ENCODE results near the gene AGBL1.
A peak's percentile ranks its signal among the peaks of the same experiment; 100 is the strongest.

The AGBL1 gene

GRCh38 chr15:86657305-86657704 is 577.6 kb downstream of the AGBL1 start:
- no peak for DNase-seq

GRCh38 chr15:86659724-86660411 is 580.2 kb downstream of the AGBL1 start:
- DNase-seq = no peak

- DNase-seq = no peak
Measured at GRCh38 chr15:86661580-86661979, 581.9 kb downstream of the AGBL1 start.

GRCh38 chr15:86663304-86663703 is 583.6 kb downstream of the AGBL1 start:
- peak; percentile 79 for DNase-seq

GRCh38 chr15:86663979-86664378 is 584.3 kb downstream of the AGBL1 start:
- peak; percentile 96 for DNase-seq

DNA sequence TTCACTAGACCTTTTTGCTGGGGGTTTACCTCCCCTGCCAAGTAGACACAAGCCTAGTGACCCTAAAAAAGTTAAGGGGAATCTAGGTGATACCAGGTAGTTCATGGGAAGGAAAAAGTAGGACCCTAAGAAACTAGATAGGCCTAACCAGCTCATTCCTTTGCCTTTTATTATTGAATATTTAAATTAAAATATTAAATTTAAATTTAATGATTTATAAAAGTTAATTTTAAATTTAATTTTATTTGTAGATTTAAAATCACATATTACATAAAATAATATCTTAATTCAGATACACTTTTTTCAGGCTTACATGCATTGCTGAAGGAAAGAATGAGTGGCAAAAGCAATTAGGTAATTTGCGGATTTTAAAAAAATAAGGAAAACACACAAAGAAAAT is 584.9 kb downstream of the AGBL1 start:
- no peak for DNase-seq

- no peak for DNase-seq
Measured at GRCh38 chr15:86676002-86676401, 596.3 kb downstream of the AGBL1 start.

DNA sequence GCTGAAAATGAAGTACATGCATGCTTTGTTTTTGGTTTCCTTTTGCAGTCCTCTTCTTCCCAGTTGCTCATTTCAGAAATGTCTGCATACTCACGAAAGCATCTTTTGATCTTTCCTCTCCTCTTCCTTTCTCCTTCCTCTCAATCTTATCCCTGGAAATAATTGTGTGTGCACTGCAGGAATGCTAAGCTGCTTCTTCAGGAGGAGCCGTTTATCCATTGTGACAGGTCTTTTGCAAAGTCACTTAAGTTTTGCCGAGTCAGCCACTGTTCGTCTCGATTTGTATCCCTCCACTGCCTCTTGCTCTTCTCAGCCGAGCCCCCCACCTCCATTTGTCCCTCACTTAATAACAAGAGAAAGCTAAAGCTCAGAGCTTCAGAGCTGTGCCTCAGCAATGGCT is 597.6 kb downstream of the AGBL1 start:
- peak; percentile 10 for DNase-seq

DNA sequence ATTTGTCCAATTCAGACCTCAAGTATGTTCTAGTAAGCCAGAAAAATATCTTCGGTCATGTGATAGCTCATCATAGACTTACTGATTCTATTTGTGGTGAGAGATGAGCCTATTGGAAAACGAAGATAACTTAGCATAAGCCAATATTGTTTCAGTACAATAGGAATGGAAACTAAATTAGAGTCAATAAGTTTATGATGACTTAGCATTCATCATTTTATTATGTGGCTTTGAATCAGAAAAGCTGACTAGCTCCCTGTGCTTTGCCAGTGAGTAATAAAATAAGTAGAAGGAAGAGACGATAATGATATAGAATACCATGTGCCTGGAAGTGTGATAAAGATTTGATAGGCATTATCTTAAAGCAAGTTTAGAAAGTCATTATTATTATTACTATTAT is 605.6 kb downstream of the AGBL1 start:
- no peak for DNase-seq

GRCh38 chr15:86689006-86689405 is 609.3 kb downstream of the AGBL1 start:
- no peak for DNase-seq

DNA sequence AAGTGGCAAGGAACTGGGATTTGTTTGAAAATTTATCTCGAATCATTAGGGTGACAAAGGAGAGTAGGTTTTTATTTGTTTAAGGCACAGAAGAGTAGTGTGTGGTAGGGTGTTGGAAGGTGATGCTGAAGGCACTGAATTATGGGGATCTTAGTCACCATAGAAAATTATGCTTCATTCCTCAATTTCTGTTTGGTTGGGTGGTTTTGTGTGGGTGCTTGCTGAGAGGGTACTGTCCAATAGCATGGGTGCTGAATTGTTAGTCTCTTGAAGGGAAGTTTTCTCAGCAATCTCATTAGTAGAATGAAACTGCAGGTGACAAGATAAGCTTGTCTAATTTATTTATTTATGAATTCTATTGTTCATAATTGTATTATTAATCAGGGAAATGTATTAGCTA is 610.9 kb downstream of the AGBL1 start:
- DNase-seq = peak; percentile 89

DNA sequence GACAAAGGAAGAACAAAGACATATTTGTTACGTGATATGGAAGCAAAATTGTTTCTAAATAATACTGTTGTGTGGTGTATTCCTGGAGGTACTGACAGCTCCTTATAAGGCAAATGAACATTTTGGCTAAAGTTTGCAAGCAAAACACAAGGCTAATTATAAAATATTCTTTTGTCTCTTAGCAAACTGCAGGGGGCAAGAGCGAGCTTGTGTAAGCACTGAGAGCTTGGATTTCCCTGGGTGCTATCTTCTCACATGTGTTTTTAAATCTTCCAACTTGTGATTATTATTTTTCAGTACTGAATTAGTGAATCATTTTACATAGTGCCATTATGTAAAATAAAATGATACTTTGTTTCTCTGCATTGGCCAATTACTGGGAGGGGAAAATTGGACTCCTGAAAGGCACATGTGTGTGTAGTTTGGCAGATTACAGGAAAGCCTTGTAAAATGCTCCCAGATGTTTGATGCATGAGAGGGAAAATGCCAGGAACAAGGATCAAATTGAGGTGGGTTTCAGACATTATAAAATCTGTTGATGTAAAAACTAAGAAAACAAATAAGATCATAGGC is 611.5 kb downstream of the AGBL1 start:
- peak; percentile 85 for DNase-seq

DNA sequence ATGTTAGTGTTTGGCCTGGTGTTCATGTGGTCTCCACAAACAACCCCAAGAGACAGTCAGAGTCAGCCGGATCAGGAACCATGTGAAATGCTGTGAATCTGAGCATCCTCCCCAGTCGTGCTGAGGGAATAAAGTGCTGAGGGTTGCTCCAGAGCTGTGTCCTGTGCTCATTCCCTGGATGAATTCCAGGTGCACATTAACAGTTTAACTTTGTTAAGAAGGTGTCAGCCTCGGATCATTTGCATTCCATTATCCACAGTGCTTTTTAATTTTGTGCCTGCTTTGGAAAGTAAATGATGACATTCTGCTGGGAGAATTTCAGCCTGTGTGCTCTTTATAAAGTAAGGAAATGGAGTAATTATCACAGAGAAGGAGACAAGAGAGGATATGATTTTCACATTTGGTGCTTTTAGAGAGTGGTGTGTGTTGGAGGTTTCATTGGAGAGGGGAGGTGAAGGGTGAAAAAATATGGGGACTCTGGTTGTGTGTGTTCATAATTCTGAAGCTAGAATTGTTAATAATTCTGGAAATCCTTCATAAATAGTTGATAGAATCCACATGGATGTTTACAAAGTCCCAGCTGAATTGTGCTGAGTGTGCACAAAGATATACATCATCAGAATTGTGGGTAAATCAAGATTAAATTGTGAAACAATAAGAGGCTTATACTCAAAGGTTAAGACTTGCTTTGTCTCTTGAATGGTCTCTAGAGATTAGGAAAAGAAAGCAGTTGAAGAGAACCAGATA is 621.4 kb downstream of the AGBL1 start:
- DNase-seq = no peak

GRCh38 chr15:86701611-86701963 is 621.9 kb downstream of the AGBL1 start:
- DNase-seq = no peak

DNA sequence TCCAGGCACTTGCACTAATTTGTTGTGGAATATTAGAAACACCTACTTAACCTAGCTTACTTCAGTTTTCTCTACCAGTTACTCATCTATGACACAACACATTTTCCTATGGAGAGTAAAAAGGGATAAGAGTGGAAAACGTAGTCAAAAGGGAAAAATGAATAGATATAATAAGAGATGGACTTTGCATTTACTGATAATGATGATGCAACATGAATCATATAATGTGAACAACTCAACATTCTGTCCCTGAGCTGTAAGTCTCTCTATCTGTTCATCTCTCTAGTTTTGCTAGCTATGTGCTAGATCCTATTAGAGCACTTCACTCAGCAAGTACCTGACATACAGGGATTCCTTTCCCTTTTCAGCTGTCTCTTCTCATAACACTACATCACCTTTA is 627.1 kb downstream of the AGBL1 start:
- no peak for DNase-seq

DNA sequence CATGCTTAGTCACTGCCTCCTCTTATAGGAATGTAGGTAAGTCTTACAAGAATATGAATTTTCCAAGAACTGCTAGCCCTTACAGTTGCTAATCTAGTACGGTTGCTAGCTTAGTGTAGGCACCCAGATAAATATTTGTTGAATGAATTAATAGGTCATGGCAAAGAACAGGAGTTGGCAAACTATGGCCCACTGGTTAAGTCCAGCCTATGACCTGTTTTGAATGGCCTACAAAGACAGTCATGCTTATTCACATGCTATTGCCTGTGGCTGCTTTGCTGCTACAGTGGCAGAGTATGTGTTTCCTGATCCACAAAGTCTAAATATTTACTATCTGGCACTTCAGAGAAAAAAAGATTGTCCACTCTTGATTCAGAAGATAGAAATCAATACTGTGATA is 631.8 kb downstream of the AGBL1 start:
- no peak for DNase-seq

DNA sequence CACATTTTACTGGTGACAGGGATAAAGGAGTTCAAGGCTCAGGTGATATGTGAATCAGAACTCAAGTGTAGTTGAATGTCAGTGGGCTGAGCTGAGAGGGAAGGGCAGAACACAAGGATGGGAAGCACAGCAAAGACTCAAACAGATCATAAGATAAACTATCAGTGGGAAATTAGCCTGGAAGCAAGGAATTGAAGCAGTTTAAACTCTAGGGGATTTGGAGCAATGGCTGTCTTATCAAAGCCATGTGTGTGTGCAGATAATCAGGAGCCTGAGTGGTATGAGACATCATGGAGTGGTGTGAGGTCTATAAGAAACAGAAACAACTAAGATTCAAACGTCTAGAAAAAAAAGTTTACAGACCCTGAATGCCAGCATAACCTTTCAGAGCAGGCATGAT is 634.6 kb downstream of the AGBL1 start:
- no peak for DNase-seq

- DNase-seq = no peak
Measured at GRCh38 chr15:86725628-86726027, 646.0 kb downstream of the AGBL1 start.

- DNase-seq = peak; percentile 93
Measured at GRCh38 chr15:86735247-86736040, 655.8 kb downstream of the AGBL1 start.

DNA sequence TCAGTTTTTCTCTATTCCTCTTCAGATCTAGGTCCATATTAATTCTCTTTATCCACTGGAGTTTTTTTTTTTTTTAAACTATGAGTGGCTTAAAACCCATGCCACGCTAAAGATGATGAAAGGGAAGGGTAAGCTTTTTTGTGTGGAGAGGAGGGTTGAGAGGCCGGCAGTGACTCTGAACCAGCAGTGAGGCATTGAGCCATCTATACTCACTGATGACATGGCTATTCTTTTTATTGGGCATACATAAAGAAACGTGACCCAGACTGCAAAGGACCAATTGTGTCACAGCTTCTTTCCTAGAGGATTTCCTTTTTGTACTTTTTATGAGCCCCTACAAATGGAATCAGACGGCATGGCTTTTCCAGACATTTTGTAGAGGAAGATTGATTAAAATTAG is 662.2 kb downstream of the AGBL1 start:
- DNase-seq = no peak

DNA sequence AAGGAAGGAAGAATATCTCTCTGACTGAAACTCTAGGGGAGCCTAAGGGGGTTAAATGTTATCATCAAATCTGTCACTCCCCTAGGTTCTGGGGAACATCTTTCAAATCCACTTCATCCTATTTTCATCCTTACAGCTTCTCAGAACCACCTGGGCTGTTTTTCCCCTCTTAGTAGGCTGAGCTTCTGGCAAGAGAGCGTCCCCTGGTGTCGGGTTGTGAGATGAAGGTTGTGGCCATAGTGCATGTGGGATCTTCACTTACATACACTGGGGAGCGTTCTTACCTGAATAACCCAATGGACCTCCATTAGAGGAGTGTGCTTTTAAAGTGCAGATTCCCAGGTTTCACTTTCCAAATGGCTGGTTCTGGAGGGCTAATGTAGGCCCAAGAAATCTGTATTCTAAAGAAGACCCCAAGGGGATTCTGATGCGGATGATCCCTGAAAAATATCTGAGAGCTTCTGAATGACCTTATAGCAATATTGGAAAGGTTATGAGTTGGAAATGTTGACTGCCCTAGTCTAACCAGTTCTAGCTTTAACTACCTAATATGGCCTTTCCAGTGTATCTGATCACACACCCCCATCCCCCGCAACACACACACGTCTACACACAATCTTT is 663.7 kb downstream of the AGBL1 start:
- DNase-seq = peak; percentile 83

DNA sequence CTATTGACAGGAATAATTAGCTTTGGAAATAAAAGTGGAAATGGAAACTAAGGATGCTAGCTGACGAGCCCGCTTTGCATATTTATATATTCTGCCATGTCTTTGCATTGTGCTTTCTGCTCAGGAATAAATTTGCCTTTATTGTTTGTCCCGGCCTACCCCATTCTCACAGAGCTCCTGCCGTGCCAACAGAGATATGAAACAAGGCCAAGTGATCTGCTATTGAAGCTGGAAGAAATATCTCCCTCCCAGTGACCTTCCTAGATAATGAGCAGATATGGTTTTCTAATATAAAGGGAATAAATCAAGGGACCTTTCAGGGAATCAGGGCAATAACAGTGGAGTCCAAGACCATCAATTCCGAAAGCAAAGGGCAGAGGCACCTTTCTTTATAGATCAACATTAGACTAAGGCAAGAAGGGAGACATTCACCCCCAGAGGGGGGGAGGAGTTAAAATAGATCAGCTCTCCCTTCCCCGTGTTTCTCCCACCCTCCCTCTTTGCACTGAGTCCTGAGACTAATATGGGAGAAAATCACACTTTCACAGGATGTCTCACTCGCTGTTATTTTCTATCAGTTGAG is 664.6 kb downstream of the AGBL1 start:
- peak; percentile 19 for DNase-seq

DNA sequence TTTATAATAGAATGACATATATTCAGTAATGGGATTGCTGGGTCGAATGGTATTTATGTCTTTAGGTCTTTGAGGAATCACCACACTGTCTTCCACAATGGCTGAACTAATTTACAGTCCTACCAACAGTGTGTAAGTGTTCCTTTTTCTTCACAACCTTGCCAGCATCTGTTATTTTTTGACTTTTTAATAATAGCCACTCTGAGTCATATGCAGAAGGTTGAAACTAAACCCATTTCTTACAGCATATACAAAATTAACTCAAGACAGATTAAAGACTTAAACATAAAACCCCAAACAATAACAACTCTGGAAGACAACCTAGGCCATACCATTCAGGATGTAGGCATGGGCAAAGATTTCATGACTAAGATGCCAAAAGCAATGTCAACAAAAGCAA is 671.4 kb downstream of the AGBL1 start:
- no peak for DNase-seq
